ENCODE data around the gene CACNG8.
"Not testable (repeated sequence)": the region's sequence is repeated elsewhere in the genome, so short reads cannot be mapped to it uniquely, and the experiment has no call there.

CACNG8 gene

DNA sequence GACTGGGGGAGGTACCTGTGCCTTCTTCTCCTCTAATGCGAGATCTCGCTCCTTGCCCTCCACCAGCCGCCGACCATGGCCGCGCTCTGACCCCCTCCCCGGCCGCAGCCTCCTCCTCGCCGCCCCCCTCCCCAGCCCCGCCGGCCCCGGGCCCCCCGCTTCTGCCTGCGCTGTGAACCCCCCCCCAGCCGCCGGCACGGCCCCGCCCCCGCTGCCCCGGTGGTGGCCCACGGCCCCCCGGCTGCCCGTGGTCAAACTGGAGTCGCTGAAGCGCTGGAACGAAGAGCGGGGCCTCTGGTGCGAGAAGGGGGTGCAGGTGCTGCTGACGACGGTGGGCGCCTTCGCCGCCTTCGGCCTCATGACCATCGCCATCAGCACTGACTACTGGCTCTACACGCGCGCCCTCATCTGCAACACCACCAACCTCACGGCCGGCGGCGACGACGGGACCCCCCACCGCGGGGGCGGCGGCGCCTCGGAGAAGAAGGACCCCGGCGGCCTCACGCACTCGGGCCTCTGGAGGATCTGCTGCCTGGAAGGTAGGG, at the start of gene CACNG8:
Gene CACNG8, plus strand, starts transcription at position 51 of the 545 bp plus-strand sequence.
- no peak for DNase-seq (ENCODE audit: low spot score)

- no peak for DNase-seq (ENCODE audit: low spot score)
These were observed 47.7 kb upstream of the CACNG8 start for GRCh38 chr19:53915000-53915399.

GRCh38 chr19:53916004-53916403, 46.7 kb upstream of the CACNG8 start:
- no peak for DNase-seq (ENCODE audit: low spot score)

DNA sequence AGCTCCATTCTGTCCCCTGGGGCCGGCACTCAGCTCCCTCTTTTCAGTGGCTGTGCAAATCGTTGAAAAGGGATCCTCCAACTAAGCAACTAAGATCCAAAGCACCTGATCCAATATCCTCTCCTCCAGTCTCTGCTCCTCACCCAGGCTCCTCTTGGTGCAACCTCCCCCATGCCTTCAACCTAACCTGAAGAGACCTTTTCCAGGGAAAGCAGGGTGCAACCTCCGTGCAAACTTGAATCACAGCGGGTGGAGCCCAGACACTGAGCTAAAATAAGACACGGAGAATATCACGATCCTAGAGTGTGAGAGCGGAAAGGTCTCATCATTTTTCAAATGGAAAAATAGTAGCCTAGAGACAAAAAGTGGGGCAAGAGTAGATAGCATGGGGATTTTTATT, 45.4 kb upstream of the CACNG8 start:
- no peak for DNase-seq (ENCODE audit: low spot score)

DNA sequence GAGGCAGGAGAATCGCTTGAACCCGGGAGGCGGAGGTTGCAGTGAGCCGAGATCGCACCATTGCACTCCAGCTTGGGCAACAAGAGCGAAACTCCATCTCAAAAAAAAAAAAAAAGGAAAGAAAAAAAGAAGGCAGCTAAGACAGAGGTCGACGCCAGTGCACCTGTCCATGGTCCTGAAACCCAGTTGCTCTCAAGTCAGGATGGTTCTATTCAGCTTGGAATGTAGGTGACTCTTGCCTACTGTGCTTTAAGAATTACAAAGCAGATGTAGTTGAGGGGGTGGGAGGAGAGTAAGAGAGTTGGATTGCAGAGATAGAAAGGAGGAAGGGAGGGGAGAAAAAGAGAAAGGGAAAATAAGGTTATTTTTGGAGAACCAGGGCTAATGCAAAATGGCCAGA, 35.0 kb upstream of the CACNG8 start:
- DNase-seq (ENCODE audit: low spot score): no peak

- no peak for DNase-seq (ENCODE audit: low spot score)
These were observed 26.7 kb upstream of the CACNG8 start for GRCh38 chr19:53936029-53936428.

GRCh38 chr19:53942001-53942786, 20.5 kb upstream of the CACNG8 start:
- no peak for DNase-seq (ENCODE audit: low spot score)

GRCh38 chr19:53944416-53944815, 18.3 kb upstream of the CACNG8 start:
- DNase-seq (ENCODE audit: low spot score): no peak

- no peak for DNase-seq (ENCODE audit: low spot score)
These were observed 17.8 kb upstream of the CACNG8 start for GRCh38 chr19:53944933-53945332.

DNA sequence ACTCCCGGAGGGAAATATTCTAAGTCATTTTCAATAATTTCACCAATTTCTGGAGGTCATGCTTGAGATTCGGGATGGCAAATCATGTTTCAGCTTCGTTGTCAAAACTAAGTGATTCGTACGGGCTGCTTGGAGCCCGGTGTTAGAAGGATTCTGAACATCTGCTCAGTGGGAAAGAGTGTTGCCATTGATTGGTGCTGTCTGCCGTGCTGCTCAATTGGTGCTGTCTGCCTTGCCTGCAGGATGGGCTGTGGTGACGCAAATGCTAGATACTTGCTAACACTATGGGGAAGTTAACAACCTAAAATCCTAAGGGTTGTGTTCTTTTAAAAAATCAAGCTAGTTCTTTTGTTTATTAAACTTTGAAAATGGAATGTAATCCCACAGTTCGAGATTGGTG, 17.3 kb upstream of the CACNG8 start:
- no peak for DNase-seq (ENCODE audit: low spot score)

DNA sequence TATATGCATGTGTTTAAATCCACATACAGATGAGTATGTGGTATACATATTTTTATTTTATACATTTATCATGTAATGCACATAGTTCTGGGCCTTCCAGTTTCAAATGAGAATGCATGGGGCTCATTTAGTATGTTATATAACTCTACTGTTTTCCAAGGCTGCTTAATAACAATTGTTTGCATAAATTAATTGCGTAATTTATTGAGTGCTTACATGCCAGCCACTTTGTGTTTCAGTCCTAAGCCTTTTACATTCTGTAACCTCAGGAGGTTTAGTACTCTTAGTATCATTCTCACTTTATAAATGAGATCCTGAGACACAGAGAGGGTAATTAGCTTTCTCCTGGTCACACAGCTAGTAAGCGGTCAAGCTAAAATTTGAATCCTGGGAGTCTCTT, 16.7 kb upstream of the CACNG8 start:
- no peak for DNase-seq (ENCODE audit: low spot score)

DNA sequence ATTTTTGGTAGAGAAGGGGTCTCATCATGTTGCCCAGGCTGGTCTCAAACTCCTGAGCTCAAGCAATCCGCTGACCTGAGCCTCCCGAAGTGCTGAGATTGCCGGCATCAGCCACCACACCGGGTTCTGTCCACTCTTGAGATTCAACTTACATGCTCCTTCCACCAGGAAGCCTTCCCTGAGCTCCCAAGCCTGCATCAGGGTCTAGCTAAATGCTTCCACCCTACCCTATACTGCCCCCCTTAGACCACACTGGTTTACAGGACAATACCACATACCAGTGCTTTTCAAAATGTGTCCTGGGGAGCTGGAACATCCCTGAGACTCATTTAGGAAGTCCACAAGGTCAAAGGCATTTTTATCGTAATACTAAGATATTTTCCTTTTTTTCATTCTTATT, 15.1 kb upstream of the CACNG8 start:
- DNase-seq (ENCODE audit: low spot score): no peak

- not testable (repeated sequence) for DNase-seq (ENCODE audit: low spot score)
These were observed 14.1 kb upstream of the CACNG8 start for GRCh38 chr19:53948611-53949010.

DNA sequence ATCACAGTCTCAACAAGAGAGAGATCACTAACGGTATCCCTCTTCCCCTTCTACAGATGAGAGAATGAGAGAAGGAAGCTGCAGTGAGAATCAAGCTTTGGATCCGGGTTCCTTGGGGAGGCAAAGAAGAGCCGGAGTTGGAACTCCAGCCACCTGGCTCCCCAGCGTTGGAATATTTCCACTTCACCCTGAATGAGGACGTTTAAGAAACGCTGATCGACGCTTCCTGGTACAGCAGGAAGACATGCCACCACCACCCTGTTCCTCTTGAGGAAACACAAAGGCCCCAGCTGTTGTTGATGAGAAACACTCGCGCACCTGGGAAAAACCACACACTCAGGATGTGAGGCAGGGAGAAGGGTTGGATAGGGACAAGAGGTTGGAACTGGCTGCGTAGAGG, 11.3 kb upstream of the CACNG8 start:
- DNase-seq (ENCODE audit: low spot score): no peak

DNA sequence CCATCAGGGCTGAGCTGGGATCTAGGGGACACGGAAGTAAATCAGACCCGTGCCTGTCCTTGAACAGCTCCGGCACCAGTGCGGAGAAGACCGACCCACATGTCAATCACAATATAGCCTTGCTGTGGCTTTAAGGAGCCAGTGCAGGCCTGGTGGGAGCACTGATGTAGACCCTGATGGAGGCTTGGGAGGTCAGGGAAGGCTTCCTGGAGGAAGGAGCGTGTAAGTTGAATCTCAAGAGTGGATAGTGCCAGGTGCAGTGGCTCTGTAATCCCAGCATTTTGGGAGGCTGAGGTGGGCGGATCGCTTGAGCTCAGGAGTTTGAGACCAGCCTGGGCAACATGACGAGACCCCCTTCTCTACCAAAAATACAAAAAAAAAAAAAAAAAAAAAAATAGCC, 10.8 kb upstream of the CACNG8 start:
- no peak for DNase-seq (ENCODE audit: low spot score)

- DNase-seq (ENCODE audit: low spot score): no peak
These were observed 9.4 kb upstream of the CACNG8 start for GRCh38 chr19:53953383-53953782.

GRCh38 chr19:53957448-53958167, 5.1 kb upstream of the CACNG8 start:
- no peak for DNase-seq (ENCODE audit: low spot score)

GRCh38 chr19:53958168-53958571, 4.6 kb upstream of the CACNG8 start:
- DNase-seq (ENCODE audit: low spot score): no peak

DNA sequence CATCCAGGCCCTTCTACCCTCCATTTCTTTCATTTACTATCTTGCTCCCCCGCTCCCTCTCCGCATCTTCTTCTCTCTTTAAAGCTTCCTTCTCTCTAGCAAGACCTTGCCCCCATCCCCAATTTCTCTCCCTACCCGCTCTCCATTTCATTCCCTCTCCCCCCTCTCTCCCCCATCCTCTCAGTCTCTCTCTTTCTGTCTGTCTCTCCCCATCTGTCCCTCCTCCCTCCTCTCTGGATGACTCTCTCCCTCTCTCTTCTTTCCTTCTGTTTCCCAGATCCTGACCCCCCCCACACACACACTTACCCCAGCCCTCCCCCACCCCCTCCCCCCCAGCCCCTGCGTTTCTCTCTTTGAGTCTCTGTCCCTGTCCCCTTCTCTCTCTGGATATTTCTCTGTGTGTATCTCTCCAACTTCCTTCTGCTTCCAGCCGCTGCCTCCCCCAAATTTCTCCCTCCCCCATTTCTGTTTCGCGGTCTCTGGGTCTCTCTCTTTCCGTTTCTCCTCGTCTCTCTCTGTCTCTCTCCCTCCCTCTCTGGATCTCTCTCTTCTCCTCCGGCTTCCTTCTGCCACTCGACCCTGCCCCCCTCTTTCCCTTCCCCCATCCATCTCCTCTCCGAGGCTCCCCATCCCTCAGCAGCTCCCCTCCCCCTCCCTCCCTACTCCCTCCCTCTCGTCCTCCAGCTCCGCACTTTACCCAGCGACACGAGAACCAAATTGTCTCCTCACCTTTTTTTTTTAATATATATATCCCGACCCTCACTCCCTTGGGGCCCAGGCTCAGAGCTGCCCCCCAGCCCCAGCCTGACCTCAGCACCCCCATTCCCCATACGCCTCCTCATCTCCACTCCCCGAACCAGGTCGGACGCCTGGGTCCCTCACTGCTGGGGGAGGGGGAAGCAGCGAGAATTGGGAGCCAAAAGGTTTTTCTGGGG, 3.6 kb upstream of the CACNG8 start:
- no peak for DNase-seq (ENCODE audit: low spot score)

GRCh38 chr19:53960187-53960586, 2.5 kb upstream of the CACNG8 start:
- no peak for DNase-seq (ENCODE audit: low spot score)

DNA sequence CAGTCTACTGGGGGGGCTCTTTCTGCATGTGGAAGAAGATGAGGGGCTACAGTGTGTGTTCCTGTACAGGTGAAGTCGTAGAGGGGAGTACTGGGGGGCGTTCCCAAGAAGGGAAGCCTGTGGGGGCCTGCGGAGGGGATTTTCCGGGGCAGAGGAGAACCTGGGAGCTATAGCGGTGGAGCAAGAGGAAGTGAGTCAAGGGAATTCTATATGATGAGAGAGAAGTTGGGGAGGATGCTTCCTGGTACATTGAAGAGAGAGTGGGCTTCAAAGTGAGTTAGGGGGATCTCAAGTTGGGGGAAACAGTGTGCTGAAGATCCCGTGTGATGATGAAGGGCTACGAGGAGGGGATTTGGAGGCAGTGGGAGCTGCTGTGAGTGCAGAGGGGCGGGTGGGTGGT, 1.9 kb upstream of the CACNG8 start:
- no peak for DNase-seq (ENCODE audit: low spot score)
